CD4-positive, alpha-beta T cell treated with Interleukin-6 for 4 hours (primary cell): Measurements from ENCODE around the gene FEM1C.
A peak's percentile ranks its signal among the peaks of the same experiment; 100 is the strongest.

Experiments used
- DNase-seq: peaks from one replicate; pipeline ENCODE4 v3.0.0-alpha.2; 2020; ENCODE audit warnings: mixed read lengths

FEM1C gene

DNA sequence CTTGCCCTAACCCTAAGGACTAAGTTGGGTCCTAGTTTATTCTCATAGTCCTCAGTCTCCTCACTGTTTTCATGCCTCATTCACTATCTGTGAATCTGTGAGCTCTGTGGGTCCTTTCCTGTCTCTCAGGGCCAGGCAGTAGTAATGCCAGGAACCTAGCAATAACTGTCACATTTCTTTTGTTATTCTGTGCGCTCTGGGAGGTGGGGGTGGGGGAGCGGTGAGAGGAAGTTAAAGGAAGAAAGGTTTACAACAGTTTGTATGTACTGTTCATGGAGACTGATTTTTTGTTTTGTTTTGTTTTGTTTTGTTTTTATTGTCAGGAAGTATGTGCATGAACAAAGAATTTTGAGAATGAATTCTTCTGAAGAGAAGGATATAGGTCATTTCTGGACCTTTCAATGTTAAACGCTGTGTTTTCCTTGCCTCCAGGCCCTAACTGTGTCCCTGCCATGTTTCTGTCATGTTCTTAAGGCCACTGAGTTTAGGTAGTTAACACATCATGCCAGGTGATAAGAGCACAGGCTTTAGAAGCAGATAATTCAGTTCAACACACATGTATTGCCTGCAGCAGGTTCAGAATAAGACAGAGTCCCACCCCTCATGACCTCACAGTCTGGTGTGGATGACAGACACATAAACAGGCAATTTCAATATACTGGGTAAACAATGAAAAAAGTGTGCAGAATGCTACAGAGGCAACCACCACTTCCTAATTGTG lies 13.3 kb upstream of the FEM1C start:
- DNase-seq = no peak

DNA sequence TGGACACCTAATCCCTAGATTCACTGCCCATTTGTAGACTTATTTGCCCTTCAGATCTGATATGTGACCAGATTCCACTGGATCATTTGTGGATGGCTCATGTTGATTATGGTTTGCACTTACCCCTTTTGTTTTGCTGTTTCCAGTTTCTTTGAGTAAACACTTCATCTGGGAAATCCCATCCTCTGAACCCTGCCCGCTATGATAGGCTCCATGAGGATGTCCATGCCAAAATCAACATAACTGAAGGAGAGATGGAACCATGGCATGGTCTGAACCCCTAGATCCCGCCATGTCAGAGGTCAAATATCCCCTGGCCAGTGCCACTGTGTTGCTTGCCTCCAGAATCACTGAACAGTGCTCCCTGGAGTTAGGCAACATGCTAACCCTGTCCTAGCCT lies 11.7 kb upstream of the FEM1C start:
- DNase-seq = no peak

DNA sequence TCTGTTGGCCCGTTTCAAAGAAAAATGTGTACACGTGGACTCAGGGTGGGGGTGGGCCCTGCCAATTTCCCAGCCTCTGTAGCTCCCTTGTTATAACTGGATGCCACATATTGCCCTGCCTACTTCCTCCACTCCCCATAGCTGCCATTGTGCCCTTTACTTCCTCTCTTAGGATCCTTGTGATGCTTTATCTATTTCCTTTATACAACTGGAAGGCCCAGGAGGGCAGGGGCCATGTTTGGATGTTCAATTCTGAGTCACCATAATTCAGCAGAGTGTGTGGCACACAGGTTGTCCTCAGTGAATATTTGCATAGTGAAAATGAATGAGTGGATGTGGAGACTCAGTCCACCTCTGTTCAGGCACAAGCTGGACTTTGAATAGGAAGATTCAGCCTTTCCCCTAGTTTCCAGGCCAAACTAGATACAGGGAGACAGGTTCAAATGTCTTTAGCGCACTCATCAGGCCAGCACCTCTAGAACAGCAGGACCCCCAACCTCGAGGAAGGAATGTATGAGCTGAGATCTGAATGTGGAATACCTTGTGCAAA lies 10.6 kb upstream of the FEM1C start:
- no peak for DNase-seq

DNA sequence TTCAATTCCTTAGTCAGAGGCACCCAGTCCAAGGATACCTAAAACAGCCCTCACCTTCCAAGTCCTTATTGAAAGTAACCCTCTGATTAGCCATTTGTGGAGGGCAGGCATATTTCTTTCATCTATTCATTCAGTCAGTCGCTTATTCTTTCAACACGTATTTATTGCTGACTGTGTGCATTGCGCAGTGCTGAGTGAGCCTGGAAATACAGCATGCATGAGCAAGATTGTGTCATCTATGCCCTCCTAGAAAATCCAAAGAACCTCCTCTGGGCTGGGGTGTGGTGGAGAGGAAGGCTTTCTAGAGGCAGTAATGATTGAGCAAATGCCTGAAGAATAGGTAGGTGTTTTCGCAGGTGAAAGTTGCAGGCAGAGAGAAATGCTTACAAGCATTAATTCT lies 8.5 kb upstream of the FEM1C start:
- no peak for DNase-seq

DNA sequence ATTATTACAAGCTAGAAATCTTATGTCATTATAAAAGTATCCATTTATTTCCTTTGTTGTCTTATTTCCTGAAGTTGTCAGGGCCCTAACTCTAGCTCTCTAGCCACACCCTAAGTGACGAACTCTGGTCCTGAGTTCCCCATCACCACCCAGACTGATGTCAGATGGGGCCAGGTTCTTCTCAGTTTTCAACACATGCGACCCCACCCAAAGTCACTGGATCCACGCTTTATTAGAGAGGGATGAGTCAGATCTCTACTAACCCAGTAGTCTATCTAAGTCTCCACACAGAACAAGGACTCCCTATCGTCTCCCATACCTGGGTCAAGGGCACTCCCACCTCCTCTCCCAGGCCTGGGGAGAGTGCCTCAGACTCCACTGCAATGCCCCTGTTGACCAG lies 6.8 kb upstream of the FEM1C start:
- DNase-seq = no peak

DNA sequence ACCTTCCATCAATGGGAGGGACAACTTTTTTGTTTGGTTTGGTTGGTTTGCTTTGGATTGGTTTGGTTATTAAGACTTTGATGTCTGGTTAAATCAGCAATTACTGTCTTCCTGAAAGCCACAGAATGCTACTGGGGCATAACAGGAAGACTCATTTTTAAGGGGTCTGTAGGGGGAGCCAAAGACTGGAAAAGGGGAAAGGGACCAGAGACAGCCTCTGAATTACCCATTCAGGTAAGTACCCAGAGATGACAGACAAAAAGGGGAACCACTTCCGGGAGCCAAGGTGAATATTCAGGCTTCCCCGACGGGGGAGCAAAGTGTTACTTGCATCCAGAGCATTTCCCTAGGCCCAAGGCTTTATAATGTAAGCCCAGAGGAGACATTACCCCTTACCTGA lies 4.6 kb upstream of the FEM1C start:
- DNase-seq = no peak

DNA sequence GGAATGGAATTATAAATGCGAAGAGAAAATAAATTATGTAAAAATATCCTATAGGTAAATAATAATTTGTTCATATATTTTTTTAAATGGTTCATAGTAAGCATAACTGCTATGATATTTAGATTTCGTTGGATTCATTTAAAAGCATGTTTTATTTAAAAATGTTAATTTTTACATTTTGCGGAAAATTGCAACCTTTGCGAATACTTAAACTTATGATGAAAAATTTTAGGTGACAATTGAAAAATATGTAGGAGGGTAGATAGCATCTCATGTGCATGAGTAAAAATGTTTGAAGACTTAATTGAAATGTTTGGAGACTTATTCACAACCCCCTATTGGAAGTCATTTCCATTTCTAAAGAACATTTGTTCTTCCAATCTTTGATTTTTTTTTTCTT lies 4.1 kb upstream of the FEM1C start:
- no peak for DNase-seq

DNA sequence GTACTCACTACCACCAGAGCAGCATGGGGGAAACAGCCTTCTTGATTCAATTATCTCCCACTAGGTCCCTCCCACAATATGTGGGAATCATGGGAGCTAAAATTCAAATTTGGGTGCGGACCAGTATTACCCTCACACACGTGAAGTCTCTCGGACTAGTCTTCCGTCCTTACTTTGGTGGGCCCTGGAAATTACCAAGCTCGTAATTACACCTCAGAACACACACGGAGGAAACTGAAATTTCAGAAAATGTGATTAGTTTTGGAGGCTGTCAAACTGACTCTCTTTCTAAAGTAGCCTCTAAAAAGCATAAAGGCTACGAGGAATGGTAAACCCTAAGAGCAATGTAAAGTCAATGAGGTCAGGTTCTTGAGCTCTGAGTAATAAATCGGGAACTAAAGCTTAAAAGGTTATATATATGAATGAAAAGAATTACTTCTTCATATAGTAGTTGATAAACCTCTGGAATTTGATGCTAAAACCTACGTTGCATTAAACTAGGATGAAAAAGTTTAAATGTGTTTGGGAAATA lies 842 bp upstream of the FEM1C start:
- no peak for DNase-seq

DNA sequence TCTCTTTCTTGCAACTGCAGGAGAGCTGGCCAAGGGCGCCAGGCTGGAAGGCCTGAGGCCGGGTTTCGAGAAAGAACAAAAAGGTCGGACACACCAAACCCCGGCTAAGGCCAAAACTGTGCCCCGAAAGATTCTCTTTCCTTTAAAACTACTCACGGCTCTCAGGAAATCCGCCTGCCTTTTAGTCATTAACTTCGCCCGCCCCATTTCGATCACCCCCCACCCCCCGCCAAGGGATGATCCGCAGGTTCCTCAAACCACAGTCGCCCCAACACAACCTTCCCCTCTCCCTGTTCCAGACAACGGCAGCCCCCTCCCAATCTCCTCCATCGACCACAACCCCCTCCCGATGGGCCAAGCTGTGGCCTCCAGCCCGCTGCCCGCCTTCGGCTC lies 536 bp downstream of the FEM1C start:
- peak; percentile 64 for DNase-seq

DNA sequence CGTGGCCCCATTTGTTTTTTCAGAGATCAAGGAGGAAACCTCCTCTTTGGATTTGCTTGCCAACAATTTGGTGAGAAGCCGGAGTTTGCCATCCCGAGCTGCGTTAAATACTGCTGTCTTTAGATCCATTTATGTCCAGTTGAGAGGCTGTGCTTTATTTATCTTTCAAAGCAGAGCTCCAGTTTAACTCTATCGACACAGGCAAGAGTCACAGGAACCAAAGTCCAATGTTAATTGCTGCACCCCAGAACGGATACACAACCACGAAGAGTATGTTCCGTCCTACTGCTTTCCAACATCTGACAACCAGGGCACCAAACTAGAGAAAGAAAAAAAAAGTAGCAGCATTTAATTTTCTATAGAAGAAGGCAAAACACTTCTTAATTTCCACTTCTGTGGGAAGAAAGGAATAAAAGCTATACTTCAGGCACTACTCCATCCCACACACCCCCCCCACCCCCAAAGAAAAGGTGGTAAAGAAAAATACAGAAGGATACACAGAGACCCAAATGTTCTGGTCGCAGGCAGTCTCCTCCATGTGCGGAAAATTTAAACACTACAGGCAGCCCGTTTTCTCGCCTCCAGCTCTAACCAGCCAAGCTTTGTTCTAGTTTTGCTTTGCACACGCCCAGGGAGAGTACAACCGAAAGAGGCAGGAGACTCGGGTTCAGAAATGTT lies 1.1 kb downstream of the FEM1C start:
- DNase-seq = no peak

DNA sequence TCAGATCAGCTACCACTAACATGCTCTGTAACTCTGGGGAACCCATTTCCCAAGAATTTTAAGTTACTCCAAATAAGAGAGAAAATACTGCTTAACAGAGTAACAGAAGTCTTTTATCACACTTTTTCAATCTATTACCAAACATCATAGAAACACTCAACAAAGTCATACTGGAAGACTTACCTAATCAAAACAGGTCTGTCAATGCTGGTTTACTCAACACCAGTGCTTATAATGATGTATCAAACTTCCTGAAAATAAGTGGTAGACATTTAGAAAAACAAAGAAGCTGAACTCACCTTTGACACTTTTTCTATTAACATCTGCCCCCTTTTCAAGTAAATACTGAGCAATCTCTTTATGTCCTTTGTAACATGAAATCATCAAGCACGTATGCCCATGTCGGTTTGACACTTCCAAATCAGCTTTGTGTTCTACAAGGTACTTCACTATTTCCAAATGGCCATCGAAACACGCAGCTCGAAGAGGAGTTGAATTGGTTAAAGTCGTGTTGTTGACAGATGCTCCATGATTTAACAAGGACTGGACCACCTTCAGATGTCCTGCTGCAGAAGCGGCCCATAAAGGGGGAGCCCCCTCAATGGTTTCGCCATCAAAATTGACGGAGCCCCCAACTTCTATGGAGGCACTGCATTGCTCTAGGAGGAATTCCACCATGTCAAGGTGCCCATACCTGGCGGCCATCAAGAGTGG lies 1.8 kb downstream of the FEM1C start:
- no peak for DNase-seq

DNA sequence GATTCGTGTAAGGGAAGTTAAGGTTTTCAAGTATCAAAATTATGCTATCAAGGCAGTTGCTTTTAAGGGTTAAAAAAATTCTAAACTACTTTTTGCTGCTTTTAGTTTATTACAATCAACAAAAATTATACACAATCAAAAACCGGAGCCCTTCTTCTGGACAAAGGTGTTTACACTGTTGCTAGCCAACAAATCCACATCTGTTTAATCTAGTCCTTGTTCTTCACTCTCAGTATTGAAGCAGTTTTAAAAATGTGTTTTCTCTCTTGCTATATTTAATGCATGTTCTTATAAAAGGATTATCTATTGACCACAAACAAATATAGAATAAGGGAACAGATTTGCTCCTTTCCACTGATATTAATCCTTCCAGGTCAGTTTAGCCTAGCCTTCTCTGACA lies 2.5 kb downstream of the FEM1C start:
- no peak for DNase-seq

DNA sequence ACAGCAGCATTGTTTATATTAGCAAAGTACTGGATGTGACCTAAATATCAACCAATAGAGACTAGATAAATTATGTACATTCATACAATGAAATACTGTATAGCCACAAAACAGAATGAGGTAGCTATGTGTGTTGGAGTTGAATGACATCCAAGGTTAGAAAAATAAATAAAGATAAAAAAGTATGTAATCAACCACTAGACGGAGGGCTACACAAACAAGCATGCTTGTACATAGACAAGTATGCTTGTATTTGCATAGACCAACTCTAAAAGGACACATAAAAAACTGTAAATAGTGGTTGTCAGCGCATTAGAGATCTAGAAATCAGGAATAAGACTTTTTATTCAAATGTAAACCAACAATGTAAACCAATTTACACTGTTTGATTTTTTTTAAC lies 3.0 kb downstream of the FEM1C start:
- DNase-seq = no peak

DNA sequence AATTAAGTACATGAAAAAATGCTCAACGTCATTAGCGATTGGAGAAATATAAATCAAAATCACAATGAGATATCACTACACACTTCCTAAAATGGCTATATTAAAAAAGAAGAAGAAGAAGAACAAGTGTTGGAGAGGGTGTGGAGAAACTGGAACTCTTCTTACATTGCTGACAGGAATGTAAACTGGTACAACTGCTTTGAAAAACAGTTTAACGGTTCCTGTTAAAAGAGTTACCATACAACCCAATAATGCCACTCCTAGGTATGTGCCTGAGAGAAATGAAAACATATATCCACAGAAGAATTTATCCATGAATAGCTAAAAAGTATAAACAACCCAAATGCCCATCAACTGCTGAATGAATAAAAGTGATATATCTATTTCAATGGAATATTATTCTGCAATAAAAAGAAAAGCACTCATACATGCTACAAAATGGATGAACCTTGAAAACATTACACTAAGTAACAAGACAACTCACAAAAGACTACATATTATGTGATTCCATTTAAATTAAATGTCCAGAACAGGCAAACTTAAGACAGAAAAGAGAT lies 9.0 kb downstream of the FEM1C start:
- no peak for DNase-seq

DNA sequence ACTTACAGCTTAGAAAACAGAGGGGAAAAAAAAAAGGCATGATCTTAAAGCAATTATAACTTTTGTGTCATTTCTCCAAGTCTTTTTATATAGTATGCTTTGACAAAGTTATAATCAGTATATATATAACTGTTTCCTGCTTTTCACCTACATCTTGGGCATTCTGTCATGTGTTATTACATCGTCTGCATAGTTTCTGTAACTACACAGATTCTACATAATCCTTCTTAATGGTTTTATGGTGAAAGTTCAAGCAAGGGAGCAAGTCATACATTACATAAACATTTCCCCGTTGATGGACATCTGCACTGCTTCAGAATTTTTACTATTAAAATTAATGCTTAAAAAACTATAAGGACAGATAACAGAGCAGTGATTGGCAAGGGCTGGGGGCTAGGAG lies 12.1 kb downstream of the FEM1C start:
- no peak for DNase-seq

DNA sequence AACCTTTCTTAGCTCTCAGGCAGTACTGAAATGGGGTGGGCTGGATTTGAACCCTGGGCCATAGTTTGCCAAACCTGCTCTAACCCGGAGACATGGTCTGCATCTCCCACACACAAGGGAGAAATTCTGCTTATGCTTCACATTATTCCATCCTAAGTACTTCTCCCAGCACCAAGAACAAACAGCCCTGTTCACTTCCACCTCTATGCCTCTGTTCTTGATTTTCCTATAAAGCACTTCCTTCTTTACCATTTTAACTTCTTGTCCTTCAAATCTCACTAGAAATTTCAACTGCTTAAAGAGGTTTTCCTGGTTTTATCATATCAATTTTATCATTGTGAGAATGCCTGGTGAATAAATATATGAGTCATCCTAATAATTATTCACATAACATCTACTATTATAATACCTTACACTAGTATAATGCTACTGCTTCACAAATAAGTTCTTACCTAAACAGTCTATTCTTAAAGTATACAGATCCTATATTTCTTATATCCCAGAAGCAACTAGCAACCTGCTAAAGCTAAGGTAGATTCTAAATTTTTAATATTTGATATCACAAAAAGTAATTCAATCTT lies 12.7 kb downstream of the FEM1C start:
- no peak for DNase-seq

DNA sequence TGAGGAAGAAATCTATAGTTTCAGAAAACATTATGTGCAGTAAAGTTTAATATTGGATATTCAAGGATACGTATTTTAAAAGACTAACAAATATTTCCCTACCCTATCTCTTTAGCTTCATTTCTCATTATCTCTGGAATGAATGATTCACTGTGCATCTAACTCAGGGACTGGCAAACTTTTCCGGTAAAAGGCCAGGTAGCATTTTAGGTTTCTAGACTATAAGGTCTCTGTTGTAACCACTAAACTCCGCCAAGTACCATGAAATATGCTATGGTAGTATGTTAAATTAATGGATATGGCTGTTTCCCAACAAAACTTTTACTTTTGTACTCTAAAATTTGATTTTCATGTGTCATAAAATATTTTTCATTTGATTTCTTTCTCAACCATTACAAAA lies 13.2 kb downstream of the FEM1C start:
- no peak for DNase-seq

DNA sequence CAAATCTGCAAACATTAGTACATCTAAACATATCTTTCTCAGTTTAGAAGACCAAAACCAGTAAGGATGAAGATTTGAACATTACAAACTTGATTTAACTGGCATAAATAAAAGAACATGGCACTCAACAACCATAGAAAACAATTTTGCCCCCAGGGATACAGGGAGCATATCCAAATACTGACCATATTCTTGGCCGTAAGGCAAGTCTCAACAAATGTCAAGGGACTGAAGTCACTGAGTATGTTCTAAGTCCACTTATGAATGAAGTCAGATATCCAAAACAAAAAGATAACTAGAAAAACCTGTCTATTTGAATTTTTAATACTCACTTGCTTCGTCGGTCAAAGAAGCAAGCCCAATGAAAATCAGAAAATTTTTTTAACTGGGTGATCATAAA lies 14.1 kb downstream of the FEM1C start:
- no peak for DNase-seq

DNA sequence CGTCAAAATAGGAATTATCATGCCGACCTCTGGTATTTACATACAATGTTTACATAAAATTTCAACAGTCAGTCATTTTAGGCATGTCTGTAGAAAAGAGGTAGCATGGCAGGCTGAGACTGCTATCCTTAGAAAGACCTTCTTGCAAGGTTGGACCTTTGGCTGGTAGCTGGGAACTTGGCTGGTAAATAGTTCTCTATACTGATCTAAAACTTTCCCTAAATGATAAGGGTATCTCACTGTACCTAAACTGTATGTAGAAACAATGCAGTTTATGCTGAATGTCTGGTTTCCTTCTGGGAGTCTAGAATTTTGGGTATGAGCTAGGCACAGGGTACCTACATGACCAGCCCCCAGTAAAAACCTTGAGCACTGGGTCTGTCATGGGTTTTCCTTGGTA lies 18.0 kb downstream of the FEM1C start:
- no peak for DNase-seq

DNA sequence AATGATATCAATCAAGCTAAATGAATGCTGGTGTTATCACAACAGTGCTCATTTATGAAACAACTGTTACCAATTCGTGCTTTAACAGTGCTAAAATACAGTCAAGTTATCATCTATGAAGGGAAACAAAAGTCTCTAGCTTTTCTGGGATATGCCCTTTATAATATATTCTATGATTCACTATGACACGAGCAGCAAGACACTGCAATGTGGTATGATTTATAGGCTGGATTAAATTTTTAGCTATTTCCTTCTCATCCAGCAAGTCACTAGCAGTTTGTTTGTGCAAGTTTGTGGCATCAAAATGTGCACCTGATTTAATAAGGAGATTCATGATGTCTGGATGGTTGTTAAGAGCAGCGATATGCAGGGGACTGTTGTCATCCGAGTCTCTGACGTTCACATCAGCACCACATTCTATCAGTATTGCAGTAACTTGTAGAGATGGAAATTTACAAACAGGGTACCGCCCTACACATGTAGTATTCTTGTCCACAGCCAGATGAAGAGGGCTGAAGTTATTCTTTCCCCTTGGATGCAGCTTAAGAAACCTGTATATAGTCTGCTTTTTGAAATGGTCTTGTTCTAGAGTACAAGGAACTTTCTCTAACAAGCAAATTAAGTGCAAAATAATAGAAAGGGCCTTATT lies 20.3 kb downstream of the FEM1C start:
- DNase-seq = no peak

DNA sequence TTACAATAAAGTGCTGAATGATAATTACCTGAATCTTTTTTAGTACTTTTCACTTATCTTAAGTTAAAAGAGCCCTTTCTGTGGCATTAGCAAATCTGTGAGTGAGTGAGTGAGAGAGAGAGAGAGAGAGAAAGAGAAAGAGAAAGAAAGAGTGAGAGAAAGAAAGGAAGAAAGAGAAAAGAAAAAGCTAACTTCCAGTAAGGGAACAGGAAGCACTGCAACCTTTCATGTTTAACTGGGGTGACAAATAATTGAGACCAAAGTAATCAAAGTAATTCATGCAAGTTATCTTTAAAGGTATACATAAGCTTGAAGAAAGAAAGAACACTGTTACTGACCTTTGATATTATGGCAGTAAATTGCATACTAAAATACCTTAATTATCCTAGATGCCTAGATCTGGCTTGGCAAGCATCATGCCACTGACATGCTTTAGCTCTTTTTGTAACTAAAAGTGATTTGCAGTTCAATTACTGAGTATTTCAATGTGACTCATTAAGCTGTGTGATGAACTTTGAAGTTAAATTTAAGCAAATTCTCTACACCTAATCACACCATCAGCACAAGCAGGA lies 21.7 kb downstream of the FEM1C start:
- no peak for DNase-seq

DNA sequence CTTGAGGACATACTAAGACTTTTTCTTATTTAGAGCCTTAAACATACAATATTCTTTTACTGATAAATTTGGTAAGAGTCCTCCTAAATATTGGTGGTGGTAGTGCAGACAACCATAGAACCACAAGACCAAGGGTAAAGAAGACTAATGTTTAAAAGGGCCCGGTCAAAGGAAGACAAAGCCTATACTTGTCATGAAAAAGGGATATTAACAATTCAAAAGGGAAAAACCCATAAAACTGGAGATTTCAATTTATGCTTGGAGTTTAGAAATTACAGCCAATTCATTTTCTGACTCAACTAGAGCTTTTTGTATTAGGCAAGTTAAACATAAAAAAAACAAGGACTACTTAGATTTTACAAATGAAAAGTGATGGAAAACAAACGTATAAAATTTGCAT lies 24.4 kb downstream of the FEM1C start:
- no peak for DNase-seq
